B cell (primary cell): ENCODE results near the gene ELFN2. TPM values are rescaled to one million over a fixed set of nuclear protein-coding genes. Genes with fewer than 3 reads are reported as not detected.

Source experiments
- ATAC-seq: fragments of 200-7000 bp; cut with Tn5 transposase; one replicate; pipeline ENCODE4 v1.10.0; 2021; ENCODE audit warnings: low read depth, mild to moderate bottlenecking, moderate number of reproducible peaks, moderate library complexity
- CTCF ChIA-PET: fragments of 350-600 bp; sonication (Branson Sonifier 250); formaldehyde crosslinking; loops from one replicate; lab custom pipeline; 2021; ENCODE audit warnings: antibody characterized with exemption, inconsistent platforms; lab: Charles Lee
- POLR2A ChIA-PET: fragments of 350-600 bp; sonication (Branson Sonifier 250); formaldehyde crosslinking; loops from one replicate; lab custom pipeline; 2021; ENCODE audit warnings: antibody characterized with exemption; lab: Charles Lee
- DNase-seq: peaks from one replicate; pipeline ENCODE4 v3.0.0; 2013
- H2AFZ ChIP-seq: 2 replicates; pipeline ENCODE4 v1.6.1; 2012; ENCODE audit warnings: mild to moderate bottlenecking, low read depth, low read length; ENCODE audit not compliant: insufficient read depth, poor library complexity, severe bottlenecking
- H3K27ac ChIP-seq, 2 donors: 1 replicate in 1 of 2; 2 replicates in 1 of 2; pipeline ENCODE4 v1.5.1; 2012 to 2013; ENCODE audit warnings: low read length in 2 of 2, mild to moderate bottlenecking in 2 of 2, moderate library complexity in 1 of 2
- H3K27me3 ChIP-seq, 4 experiments: fragments of 200-600 bp in 1 of 4; sonication (generic) in 1 of 4; replicated peaks in 1 of 4; 1 replicate in 2 of 4; 2 replicates in 2 of 4; pipeline versions ENCODE4 v1.6.1 to v1.7.0; 2013 to 2016; ENCODE audit warnings: low read length in 3 of 4, mild to moderate bottlenecking in 2 of 4, mixed read lengths in 1 of 4, moderate library complexity in 1 of 4; ENCODE audit not compliant: insufficient read depth in 4 of 4, control insufficient read depth in 3 of 4; ENCODE audit errors: control extremely low read depth in 1 of 4
- H3K36me3 ChIP-seq, 2 experiments: replicated peaks in 1 of 2; 1 replicate in 1 of 2; 2 replicates in 1 of 2; pipeline versions ENCODE4 v1.6.1 to v1.7.1; 2013; ENCODE audit warnings: low read length in 1 of 2; ENCODE audit not compliant: insufficient read depth in 2 of 2, control insufficient read depth in 1 of 2; ENCODE audit errors: control extremely low read depth in 1 of 2, extremely low read depth in 1 of 2
- H3K4me1 ChIP-seq, 2 donors: fragments of 200-600 bp in 1 of 2; sonication (generic) in 1 of 2; 1 replicate in 1 of 2; 2 replicates in 1 of 2; pipeline versions ENCODE4 v1.5.1 to v1.6.1; 2013 to 2017; ENCODE audit warnings: low read length in 2 of 2; ENCODE audit not compliant: control insufficient read depth in 2 of 2, insufficient read depth in 2 of 2
- H3K4me2 ChIP-seq: replicated peaks from 2 replicates; pipeline ENCODE3; 2012; ENCODE audit warnings: mild to moderate bottlenecking, low read depth, low read length; ENCODE audit not compliant: poor library complexity, severe bottlenecking
- H3K4me3 ChIP-seq, 5 experiments: fragments of 200-600 bp in 1 of 5; sonication (generic) in 1 of 5; 1 replicate in 3 of 5; 2 replicates in 2 of 5; pipeline versions ENCODE4 v1.5.1 to v1.7.0; 2011 to 2016; ENCODE audit warnings: low read length in 4 of 5, mild to moderate bottlenecking in 4 of 5, low read depth in 2 of 5, control low read depth in 1 of 5, moderate library complexity in 1 of 5; ENCODE audit not compliant: insufficient read depth in 1 of 5; ENCODE audit errors: control extremely low read depth in 1 of 5, extremely low read depth in 1 of 5
- H3K79me2 ChIP-seq: fragments of 200-600 bp; sonication (generic); one replicate; pipeline ENCODE4 v1.6.0; 2016; ENCODE audit warnings: low read length; ENCODE audit not compliant: control insufficient read depth, insufficient read depth
- H3K9ac ChIP-seq: fragments of 200-600 bp; sonication (generic); 2 replicates; pipeline ENCODE4 v1.6.1; 2017; ENCODE audit warnings: mild to moderate bottlenecking, low read length, moderate library complexity
- H3K9me3 ChIP-seq, 3 donors: one replicate each; pipeline versions ENCODE4 v1.6.1 to v1.7.1; 2013; ENCODE audit warnings: low read length in 2 of 3; ENCODE audit not compliant: control insufficient read depth in 2 of 3, insufficient read depth in 1 of 3; ENCODE audit errors: control extremely low read depth in 1 of 3
- H4K20me1 ChIP-seq: 2 replicates; pipeline ENCODE4 v1.6.0; 2012; ENCODE audit warnings: mild to moderate bottlenecking, low read length; ENCODE audit not compliant: insufficient read depth, control insufficient read depth, poor library complexity, severe bottlenecking
- H3K27ac Mint-ChIP-seq: one replicate; pipeline ENCODE4 v1.8.0; 2021; ENCODE audit warnings: mixed read lengths
- H3K27me3 Mint-ChIP-seq: one replicate; pipeline ENCODE4 v1.8.0; 2021; ENCODE audit warnings: mixed read lengths
- H3K4me1 Mint-ChIP-seq: one replicate; pipeline ENCODE4 v1.8.0; 2021; ENCODE audit warnings: mixed read lengths
- H3K4me3 Mint-ChIP-seq: one replicate; pipeline ENCODE4 v1.8.0; 2021; ENCODE audit warnings: mixed read lengths
- H3K9me3 Mint-ChIP-seq: one replicate; pipeline ENCODE4 v1.8.0; 2022; ENCODE audit warnings: mixed read lengths; ENCODE audit not compliant: insufficient read depth
- CTCF ChIP-seq: fragments of 200-600 bp; IDR thresholded peaks from one replicate; pipeline ENCODE4 v1.8.0; 2022; ENCODE audit warnings: antibody characterized with exemption, mild to moderate bottlenecking
- EZH2 ChIP-seq: IDR thresholded peaks from 2 replicates; pipeline ENCODE4 v1.6.1; 2012; ENCODE audit warnings: borderline replicate concordance, low read depth, mild to moderate bottlenecking, moderate library complexity, low read length; ENCODE audit not compliant: insufficient read depth, poor library complexity, severe bottlenecking
- WGBS: methylation state at CpG from one replicate; pipeline ENCODE4 v1.1.5; 2013; ENCODE audit warnings: missing lambda C conversion rate; ENCODE audit not compliant: insufficient coverage; 5-methylcytosine and 5-hydroxymethylcytosine counted together
- intact Hi-C: fragments of 100-400 bp; cut with micrococcal nuclease; formaldehyde crosslinking; loops from one replicate; pipeline ENCODE4 v1.10.0; 2022
- polyA plus RNA-seq: library from polyadenylated mRNA; depleted of rRNA; stranded (reverse); fragments of >200 nt; gene quantifications from 2 replicates; pipeline ENCODE4 v1.2.3, GENCODE V29; 2012
- total RNA-seq, 2 donors: library from RNA; stranded (reverse); fragments of 120-200 nt in 1 of 2; gene quantifications; 1 replicate in 1 of 2; 2 replicates in 1 of 2; pipeline versions ENCODE4 v1.2.3 to v1.2.4, GENCODE V29; 2013 to 2022

Gene ELFN2
- total and polyA plus RNA-seq, 2 donors (not counting 1 experiment from before 2014, with no cell fraction given): 0.07 to 0.12 TPM

DNA sequence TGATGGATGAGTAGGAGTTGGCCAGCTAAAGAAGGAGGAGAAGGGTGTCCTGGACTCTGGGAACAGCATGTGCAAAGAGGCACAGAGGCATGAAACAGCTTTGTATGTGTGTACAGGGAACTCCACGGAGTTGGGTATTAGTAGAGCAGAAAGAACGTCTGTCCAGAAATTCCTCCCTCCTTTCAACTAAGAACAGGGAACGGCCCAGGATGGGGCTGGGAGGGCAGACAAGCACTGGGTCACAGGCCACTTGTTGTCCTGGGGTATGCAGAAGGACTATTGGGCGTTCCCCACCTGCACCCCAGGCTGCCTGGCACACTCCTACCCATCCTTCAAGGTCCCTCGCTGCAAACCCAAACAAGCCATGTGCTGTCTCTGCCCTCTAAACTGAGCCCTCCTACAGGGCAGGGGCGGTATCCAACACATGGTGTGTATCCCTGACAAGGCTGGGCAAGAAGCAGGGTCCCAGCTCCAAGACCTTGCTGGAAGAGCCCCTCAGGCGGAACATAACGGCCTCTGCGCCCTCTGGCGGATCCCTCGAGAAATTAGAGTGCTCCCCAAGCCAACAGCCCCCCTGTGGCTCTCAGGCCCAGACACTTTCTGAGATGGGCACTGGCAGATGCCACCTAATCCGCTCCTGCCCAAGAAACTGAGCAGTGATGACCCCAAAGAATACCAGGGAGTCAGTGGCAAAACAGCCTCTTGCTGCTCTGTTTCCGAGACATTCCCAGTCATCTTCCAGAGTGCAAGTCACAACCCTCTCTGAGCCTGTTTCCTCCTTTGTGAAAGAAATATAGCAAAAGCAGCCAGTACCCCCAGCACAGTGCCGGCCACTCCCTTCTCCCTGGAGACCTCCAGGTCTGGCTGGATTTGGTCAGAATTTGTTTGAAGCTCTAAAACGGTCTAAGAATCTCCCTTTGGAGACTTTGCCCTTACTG lies 1.6 kb upstream of the ELFN2 start:
- intact Hi-C loops: loop anchor here (1.0 kb wide), 2 partner anchors 112 to 162 kb away; no protein-coding TSS in a partner anchor
- DNase-seq (peak; percentile 75), ATAC-seq (peak; percentile 54)
- Histone ChIP-seq H4K20me1 (no peaks in the 10 kb centered on the region), H3K9me3 (peaks cover 0 to 25% (median 0%) of the 10 kb centered on the region in 3 donors), H3K4me3 (no peak overlapping the region), H3K4me1 (peaks cover 24 to 27% of the 10 kb centered on the region in 2 donors), H3K27ac (no peak overlapping the region), H2AFZ (no peak overlapping the region), H3K79me2 (no peaks in the 10 kb centered on the region), H3K4me2 (peak overlapping the region; percentile 79), H3K9ac (peak overlapping the region; percentile 15), H3K36me3 (no peaks in the 10 kb centered on the region), H3K27me3 (peaks cover 0 to 84% (median 27%) of the 10 kb centered on the region in 4 experiments)
- peak; percentile 69 for TF ChIP-seq CTCF
- TF ChIP-seq EZH2: no peak
- CTCF ChIA-PET: interaction anchor here (0.6 to 5.2 kb wide), 17 partner anchors 8 to 229 kb away, joined by 3 to 76 read pairs (median 4); no protein-coding TSS in a partner anchor
- Mint-ChIP-seq H3K27ac (no peak overlapping the region), H3K9me3 (no peaks in the 10 kb centered on the region), H3K4me1 (peaks cover 21% of the 10 kb centered on the region), H3K27me3 (peaks cover 69% of the 10 kb centered on the region), H3K4me3 (peak overlapping the region; percentile 44)
- 31% methylated on average over 13 of the region's 15 CpGs for WGBS
- POLR2A ChIA-PET: no interaction called here
